Mucosa of rectum (tissue), 2 donors: ENCODE results near the gene CFDP1.

ENCODE experiments used
- H3K27ac ChIP-seq, 2 donors: one replicate each; pipeline ENCODE4 v1.7.0; 2013; ENCODE audit warnings: inconsistent platforms in 2 of 2, low read depth in 2 of 2, low read length in 2 of 2
- H3K27me3 ChIP-seq, 2 donors: one replicate each; pipeline ENCODE4 v1.7.0; 2013; ENCODE audit warnings: low read length in 2 of 2; ENCODE audit not compliant: control insufficient read depth in 2 of 2, insufficient read depth in 2 of 2
- H3K36me3 ChIP-seq, 2 donors: one replicate each; pipeline ENCODE4 v1.7.0; 2013; ENCODE audit warnings: low read length in 2 of 2; ENCODE audit not compliant: control insufficient read depth in 2 of 2, insufficient read depth in 2 of 2
- H3K4me1 ChIP-seq, 2 donors: one replicate each; pipeline ENCODE4 v1.7.0; 2013; ENCODE audit warnings: low read length in 2 of 2, mild to moderate bottlenecking in 1 of 2; ENCODE audit not compliant: control insufficient read depth in 2 of 2, insufficient read depth in 2 of 2
- H3K4me3 ChIP-seq, 2 donors: one replicate each; pipeline ENCODE4 v1.7.0; 2013; ENCODE audit warnings: low read length in 2 of 2
- H3K9ac ChIP-seq, 2 donors: one replicate each; pipeline ENCODE4 v1.7.0; 2013; ENCODE audit warnings: low read length in 2 of 2, low read depth in 1 of 2, mild to moderate bottlenecking in 1 of 2
- H3K9me3 ChIP-seq, 2 donors: one replicate each; pipeline ENCODE4 v1.7.0; 2013; ENCODE audit warnings: low read length in 2 of 2; ENCODE audit not compliant: control insufficient read depth in 2 of 2
- donor health status: healthy.
- donor health status: Normal muscosa, but diverticular disease.

CFDP1 gene

GRCh38 chr16:75301804-75302203 lies 131.5 kb downstream of the CFDP1 start:
- no peaks in the 10 kb centered on the region for H3K9me3 ChIP-seq
- no peak overlapping the region for H3K9ac ChIP-seq
- no peak overlapping the region for H3K27ac ChIP-seq
- no peak overlapping the region for H3K4me3 ChIP-seq
- H3K36me3 ChIP-seq: peaks cover 24 to 41% of the 10 kb centered on the region in 2 donors
- no peaks in the 10 kb centered on the region for H3K27me3 ChIP-seq
- peaks cover 29 to 30% of the 10 kb centered on the region in 2 donors for H3K4me1 ChIP-seq

- Histone ChIP-seq H3K27me3 (no peaks in the 10 kb centered on the region), H3K36me3 (peaks cover 32 to 50% of the 10 kb centered on the region in 2 donors), H3K4me3 (no peak overlapping the region), H3K27ac (no peak overlapping the region), H3K4me1 (no peaks in the 10 kb centered on the region), H3K9me3 (no peaks in the 10 kb centered on the region), H3K9ac (no peak overlapping the region)
Measured at GRCh38 chr16:75298267-75298666, 135.0 kb downstream of the CFDP1 start.

- H3K36me3 ChIP-seq: peaks cover 36 to 52% of the 10 kb centered on the region in 2 donors
- H3K4me1 ChIP-seq: no peaks in the 10 kb centered on the region
- H3K27me3 ChIP-seq: no peaks in the 10 kb centered on the region
- H3K9me3 ChIP-seq: no peaks in the 10 kb centered on the region
- no peak overlapping the region for H3K4me3 ChIP-seq
- no peak overlapping the region for H3K9ac ChIP-seq
- H3K27ac ChIP-seq: no peak overlapping the region
Measured at GRCh38 chr16:75296606-75297005, 136.7 kb downstream of the CFDP1 start.

GRCh38 chr16:75294773-75295459 lies 138.4 kb downstream of the CFDP1 start:
- H3K36me3 ChIP-seq: peaks cover 36 to 50% of the 10 kb centered on the region in 2 donors
- no peaks in the 10 kb centered on the region for H3K4me1 ChIP-seq
- H3K27ac ChIP-seq: no peak overlapping the region
- H3K9me3 ChIP-seq: no peaks in the 10 kb centered on the region
- H3K27me3 ChIP-seq: no peaks in the 10 kb centered on the region
- no peak overlapping the region for H3K9ac ChIP-seq
- H3K4me3 ChIP-seq: no peak overlapping the region

GRCh38 chr16:75293772-75294171 lies 139.5 kb downstream of the CFDP1 start:
- H3K4me3 ChIP-seq: no peak overlapping the region
- H3K9ac ChIP-seq: no peak overlapping the region
- no peaks in the 10 kb centered on the region for H3K4me1 ChIP-seq
- H3K36me3 ChIP-seq: peaks cover 31 to 47% of the 10 kb centered on the region in 2 donors
- no peak overlapping the region for H3K27ac ChIP-seq
- H3K9me3 ChIP-seq: no peaks in the 10 kb centered on the region
- H3K27me3 ChIP-seq: no peaks in the 10 kb centered on the region

- Histone ChIP-seq H3K9me3 (no peaks in the 10 kb centered on the region), H3K9ac (no peak overlapping the region), H3K27me3 (no peaks in the 10 kb centered on the region), H3K4me3 (no peak overlapping the region), H3K4me1 (peaks cover under 1 to 3% of the 10 kb centered on the region in 2 donors), H3K27ac (no peak overlapping the region), H3K36me3 (peaks cover 29 to 47% of the 10 kb centered on the region in 2 donors)
Measured at GRCh38 chr16:75293173-75293572, 140.1 kb downstream of the CFDP1 start.

GRCh38 chr16:75292691-75293090 lies 140.6 kb downstream of the CFDP1 start:
- peaks cover 3 to 5% of the 10 kb centered on the region in 2 donors for H3K4me1 ChIP-seq
- peaks cover 29 to 47% of the 10 kb centered on the region in 2 donors for H3K36me3 ChIP-seq

GRCh38 chr16:75289189-75289588 lies 144.1 kb downstream of the CFDP1 start:
- H3K27ac ChIP-seq: no peak overlapping the region
- peaks cover 3 to 5% of the 10 kb centered on the region in 2 donors for H3K4me1 ChIP-seq
- H3K4me3 ChIP-seq: no peak overlapping the region
- H3K9ac ChIP-seq: no peak overlapping the region
- H3K36me3 ChIP-seq: peaks cover 25 to 27% of the 10 kb centered on the region in 2 donors
- no peaks in the 10 kb centered on the region for H3K27me3 ChIP-seq
- no peaks in the 10 kb centered on the region for H3K9me3 ChIP-seq

More at GRCh38 chr16:75292691-75293090, 140.6 kb downstream of the CFDP1 start:
- Histone ChIP-seq H3K27me3 (no peaks in the 10 kb centered on the region), H3K27ac (no peak overlapping the region), H3K9ac (no peak overlapping the region), H3K4me3 (no peak overlapping the region), H3K9me3 (no peaks in the 10 kb centered on the region)

GRCh38 chr16:75288596-75289120 lies 144.6 kb downstream of the CFDP1 start:
- Histone ChIP-seq H3K9me3 (no peaks in the 10 kb centered on the region), H3K4me1 (peaks cover 3 to 5% of the 10 kb centered on the region in 2 donors), H3K9ac (no peak overlapping the region), H3K27me3 (no peaks in the 10 kb centered on the region), H3K36me3 (peaks cover 22 to 27% of the 10 kb centered on the region in 2 donors), H3K27ac (no peak overlapping the region), H3K4me3 (no peak overlapping the region)

GRCh38 chr16:75288181-75288580 lies 145.1 kb downstream of the CFDP1 start:
- Histone ChIP-seq H3K36me3 (peaks cover 19 to 24% of the 10 kb centered on the region in 2 donors), H3K9me3 (no peaks in the 10 kb centered on the region), H3K4me1 (peaks cover 3 to 5% of the 10 kb centered on the region in 2 donors), H3K9ac (no peak overlapping the region), H3K4me3 (no peak overlapping the region), H3K27me3 (no peaks in the 10 kb centered on the region), H3K27ac (no peak overlapping the region)
